ENCODE data around the gene ABCB11.

ABCB11 gene

GRCh38 chr2:168910330-168910729, 120.8 kb downstream of the ABCB11 start:
- DNase-seq (ENCODE audit: low read depth), result no peak
- H3K4me3 ChIP-seq (ENCODE audit: low read depth, low read length), result no peak overlapping the region
- no peak for TF ChIP-seq CTCF (IDR thresholded peaks at IDR 0.05; ENCODE audit: low read depth, low read length, missing control alignments)

GRCh38 chr2:168907940-168908662, 123.0 kb downstream of the ABCB11 start:
- DNase-seq (ENCODE audit: low read depth), result no peak
- H3K4me3 ChIP-seq (ENCODE audit: low read depth, low read length), result no peak overlapping the region
- TF ChIP-seq CTCF (IDR thresholded peaks at IDR 0.05; ENCODE audit: low read depth, low read length, missing control alignments), result no peak

- DNase-seq (ENCODE audit: low read depth), result no peak
- no peak for TF ChIP-seq CTCF (IDR thresholded peaks at IDR 0.05; ENCODE audit: low read depth, low read length, missing control alignments)
Observed at GRCh38 chr2:168904358-168904757, 126.8 kb downstream of the ABCB11 start.

GRCh38 chr2:168903888-168904287, 127.2 kb downstream of the ABCB11 start:
- H3K4me3 ChIP-seq (ENCODE audit: low read depth, low read length), result no peak overlapping the region
- no peak for TF ChIP-seq CTCF (IDR thresholded peaks at IDR 0.05; ENCODE audit: low read depth, low read length, missing control alignments)
- no peak for DNase-seq (ENCODE audit: low read depth)

More at GRCh38 chr2:168904358-168904757, 126.8 kb downstream of the ABCB11 start:
- H3K4me3 ChIP-seq (ENCODE audit: low read depth, low read length), result no peak overlapping the region

- H3K4me3 ChIP-seq (ENCODE audit: low read depth, low read length), result no peak within 1 kb of the TSS
- TF ChIP-seq CTCF (IDR thresholded peaks at IDR 0.05; ENCODE audit: low read depth, low read length, missing control alignments), result no peak
- DNase-seq (ENCODE audit: low read depth), result no peak
Observed at GRCh38 chr2:168901003-168901402, 130.1 kb downstream of the ABCB11 start, which contains the start of gene G6PC2. TSS of gene G6PC2 (plus strand) at chr2:168901291. CDS start at chr2:168901332, 41 bp downstream.

GRCh38 chr2:168897449-168897848, 133.7 kb downstream of the ABCB11 start:
- DNase-seq (ENCODE audit: low read depth), result no peak
- no peak overlapping the region for H3K4me3 ChIP-seq (ENCODE audit: low read depth, low read length)
- no peak for TF ChIP-seq CTCF (IDR thresholded peaks at IDR 0.05; ENCODE audit: low read depth, low read length, missing control alignments)

- no peak for DNase-seq (ENCODE audit: low read depth)
- no peak for TF ChIP-seq CTCF (IDR thresholded peaks at IDR 0.05; ENCODE audit: low read depth, low read length, missing control alignments)
- no peak overlapping the region for H3K4me3 ChIP-seq (ENCODE audit: low read depth, low read length)
Observed at GRCh38 chr2:168896783-168897182, 134.3 kb downstream of the ABCB11 start.

All from GM12864 (cell line).